Measurements from ENCODE around the gene TBC1D8. TPM values are rescaled to one million over a fixed set of nuclear protein-coding genes. Genes with fewer than 3 reads are reported as not detected.

TBC1D8 gene
- total and polyA plus RNA-seq, 2 experiments from 2014 or later: 18.0 to 36.9 TPM

DNA sequence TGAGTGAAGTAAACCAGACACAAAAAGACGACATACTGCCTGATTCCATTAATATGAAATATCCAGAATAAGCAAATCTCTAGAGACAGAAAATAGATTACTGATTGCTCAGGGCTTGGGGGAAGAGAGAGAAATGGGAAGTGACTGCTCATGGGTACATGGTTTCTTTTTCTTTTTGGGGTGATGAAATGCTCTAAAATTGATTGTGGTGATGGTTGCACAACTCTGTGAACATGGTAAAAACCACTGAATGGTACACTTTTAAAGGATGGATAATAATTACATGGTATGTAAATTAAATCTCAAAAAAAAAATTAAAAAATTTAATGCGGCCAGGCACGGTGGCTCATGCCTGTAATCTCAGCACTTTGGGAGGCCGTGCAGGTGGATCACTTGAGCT lies 109.8 kb downstream of the TBC1D8 start:
- peaks cover 32% of the 10 kb centered on the region for H3K36me3 Mint-ChIP-seq (ENCODE audit: low read depth)
- no peak overlapping the region for H3K4me2 ChIP-seq
- H3K27me3 ChIP-seq (ENCODE audit: insufficient read depth): no peaks in the 10 kb centered on the region
- H3K9me2 ChIP-seq (ENCODE audit: insufficient read depth): no peaks in the 10 kb centered on the region
- H3K9me3 Mint-ChIP-seq: no peaks in the 10 kb centered on the region
- no peak for ATAC-seq
- TF ChIP-seq STAT1 (IDR thresholded peaks at IDR 0.05; ENCODE audit: unreplicated experiment) (no peak), POLR2AphosphoS5 (IDR thresholded peaks at IDR 0.05; ENCODE audit: low read depth) (no peak), ZNF114 (CRISPR knock-in tag; IDR thresholded peaks at IDR 0.05) (no peak), CREB1 (CRISPR knock-in tag; IDR thresholded peaks at IDR 0.05; ENCODE audit: low read depth) (no peak), ZNF331 (CRISPR knock-in tag; IDR thresholded peaks at IDR 0.05; ENCODE audit: low read depth) (no peak), JUNB (IDR thresholded peaks at IDR 0.05; ENCODE audit: unreplicated experiment) (no peak), NANOG (IDR thresholded peaks at IDR 0.05; ENCODE audit: borderline replicate concordance) (no peak), EZH2 (IDR thresholded peaks at IDR 0.05; ENCODE audit: low read depth, unreplicated experiment) (no peak), EZH2phosphoT487 (IDR thresholded peaks at IDR 0.05; ENCODE audit: unreplicated experiment) (no peak)
- TF ChIP-seq, protein P1, sequence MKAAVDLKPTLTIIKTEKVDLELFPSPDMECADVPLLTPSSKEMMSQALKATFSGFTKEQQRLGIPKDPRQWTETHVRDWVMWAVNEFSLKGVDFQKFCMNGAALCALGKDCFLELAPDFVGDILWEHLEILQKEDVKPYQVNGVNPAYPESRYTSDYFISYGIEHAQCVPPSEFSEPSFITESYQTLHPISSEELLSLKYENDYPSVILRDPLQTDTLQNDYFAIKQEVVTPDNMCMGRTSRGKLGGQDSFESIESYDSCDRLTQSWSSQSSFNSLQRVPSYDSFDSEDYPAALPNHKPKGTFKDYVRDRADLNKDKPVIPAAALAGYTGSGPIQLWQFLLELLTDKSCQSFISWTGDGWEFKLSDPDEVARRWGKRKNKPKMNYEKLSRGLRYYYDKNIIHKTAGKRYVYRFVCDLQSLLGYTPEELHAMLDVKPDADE (IDR thresholded peaks at IDR 0.05): no peak
- TF ChIP-seq, protein P2, sequence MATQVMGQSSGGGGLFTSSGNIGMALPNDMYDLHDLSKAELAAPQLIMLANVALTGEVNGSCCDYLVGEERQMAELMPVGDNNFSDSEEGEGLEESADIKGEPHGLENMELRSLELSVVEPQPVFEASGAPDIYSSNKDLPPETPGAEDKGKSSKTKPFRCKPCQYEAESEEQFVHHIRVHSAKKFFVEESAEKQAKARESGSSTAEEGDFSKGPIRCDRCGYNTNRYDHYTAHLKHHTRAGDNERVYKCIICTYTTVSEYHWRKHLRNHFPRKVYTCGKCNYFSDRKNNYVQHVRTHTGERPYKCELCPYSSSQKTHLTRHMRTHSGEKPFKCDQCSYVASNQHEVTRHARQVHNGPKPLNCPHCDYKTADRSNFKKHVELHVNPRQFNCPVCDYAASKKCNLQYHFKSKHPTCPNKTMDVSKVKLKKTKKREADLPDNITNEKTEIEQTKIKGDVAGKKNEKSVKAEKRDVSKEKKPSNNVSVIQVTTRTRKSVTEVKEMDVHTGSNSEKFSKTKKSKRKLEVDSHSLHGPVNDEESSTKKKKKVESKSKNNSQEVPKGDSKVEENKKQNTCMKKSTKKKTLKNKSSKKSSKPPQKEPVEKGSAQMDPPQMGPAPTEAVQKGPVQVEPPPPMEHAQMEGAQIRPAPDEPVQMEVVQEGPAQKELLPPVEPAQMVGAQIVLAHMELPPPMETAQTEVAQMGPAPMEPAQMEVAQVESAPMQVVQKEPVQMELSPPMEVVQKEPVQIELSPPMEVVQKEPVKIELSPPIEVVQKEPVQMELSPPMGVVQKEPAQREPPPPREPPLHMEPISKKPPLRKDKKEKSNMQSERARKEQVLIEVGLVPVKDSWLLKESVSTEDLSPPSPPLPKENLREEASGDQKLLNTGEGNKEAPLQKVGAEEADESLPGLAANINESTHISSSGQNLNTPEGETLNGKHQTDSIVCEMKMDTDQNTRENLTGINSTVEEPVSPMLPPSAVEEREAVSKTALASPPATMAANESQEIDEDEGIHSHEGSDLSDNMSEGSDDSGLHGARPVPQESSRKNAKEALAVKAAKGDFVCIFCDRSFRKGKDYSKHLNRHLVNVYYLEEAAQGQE (IDR thresholded peaks at IDR 0.05; ENCODE audit: unreplicated experiment): no peak
- TF ChIP-seq, protein P3, sequence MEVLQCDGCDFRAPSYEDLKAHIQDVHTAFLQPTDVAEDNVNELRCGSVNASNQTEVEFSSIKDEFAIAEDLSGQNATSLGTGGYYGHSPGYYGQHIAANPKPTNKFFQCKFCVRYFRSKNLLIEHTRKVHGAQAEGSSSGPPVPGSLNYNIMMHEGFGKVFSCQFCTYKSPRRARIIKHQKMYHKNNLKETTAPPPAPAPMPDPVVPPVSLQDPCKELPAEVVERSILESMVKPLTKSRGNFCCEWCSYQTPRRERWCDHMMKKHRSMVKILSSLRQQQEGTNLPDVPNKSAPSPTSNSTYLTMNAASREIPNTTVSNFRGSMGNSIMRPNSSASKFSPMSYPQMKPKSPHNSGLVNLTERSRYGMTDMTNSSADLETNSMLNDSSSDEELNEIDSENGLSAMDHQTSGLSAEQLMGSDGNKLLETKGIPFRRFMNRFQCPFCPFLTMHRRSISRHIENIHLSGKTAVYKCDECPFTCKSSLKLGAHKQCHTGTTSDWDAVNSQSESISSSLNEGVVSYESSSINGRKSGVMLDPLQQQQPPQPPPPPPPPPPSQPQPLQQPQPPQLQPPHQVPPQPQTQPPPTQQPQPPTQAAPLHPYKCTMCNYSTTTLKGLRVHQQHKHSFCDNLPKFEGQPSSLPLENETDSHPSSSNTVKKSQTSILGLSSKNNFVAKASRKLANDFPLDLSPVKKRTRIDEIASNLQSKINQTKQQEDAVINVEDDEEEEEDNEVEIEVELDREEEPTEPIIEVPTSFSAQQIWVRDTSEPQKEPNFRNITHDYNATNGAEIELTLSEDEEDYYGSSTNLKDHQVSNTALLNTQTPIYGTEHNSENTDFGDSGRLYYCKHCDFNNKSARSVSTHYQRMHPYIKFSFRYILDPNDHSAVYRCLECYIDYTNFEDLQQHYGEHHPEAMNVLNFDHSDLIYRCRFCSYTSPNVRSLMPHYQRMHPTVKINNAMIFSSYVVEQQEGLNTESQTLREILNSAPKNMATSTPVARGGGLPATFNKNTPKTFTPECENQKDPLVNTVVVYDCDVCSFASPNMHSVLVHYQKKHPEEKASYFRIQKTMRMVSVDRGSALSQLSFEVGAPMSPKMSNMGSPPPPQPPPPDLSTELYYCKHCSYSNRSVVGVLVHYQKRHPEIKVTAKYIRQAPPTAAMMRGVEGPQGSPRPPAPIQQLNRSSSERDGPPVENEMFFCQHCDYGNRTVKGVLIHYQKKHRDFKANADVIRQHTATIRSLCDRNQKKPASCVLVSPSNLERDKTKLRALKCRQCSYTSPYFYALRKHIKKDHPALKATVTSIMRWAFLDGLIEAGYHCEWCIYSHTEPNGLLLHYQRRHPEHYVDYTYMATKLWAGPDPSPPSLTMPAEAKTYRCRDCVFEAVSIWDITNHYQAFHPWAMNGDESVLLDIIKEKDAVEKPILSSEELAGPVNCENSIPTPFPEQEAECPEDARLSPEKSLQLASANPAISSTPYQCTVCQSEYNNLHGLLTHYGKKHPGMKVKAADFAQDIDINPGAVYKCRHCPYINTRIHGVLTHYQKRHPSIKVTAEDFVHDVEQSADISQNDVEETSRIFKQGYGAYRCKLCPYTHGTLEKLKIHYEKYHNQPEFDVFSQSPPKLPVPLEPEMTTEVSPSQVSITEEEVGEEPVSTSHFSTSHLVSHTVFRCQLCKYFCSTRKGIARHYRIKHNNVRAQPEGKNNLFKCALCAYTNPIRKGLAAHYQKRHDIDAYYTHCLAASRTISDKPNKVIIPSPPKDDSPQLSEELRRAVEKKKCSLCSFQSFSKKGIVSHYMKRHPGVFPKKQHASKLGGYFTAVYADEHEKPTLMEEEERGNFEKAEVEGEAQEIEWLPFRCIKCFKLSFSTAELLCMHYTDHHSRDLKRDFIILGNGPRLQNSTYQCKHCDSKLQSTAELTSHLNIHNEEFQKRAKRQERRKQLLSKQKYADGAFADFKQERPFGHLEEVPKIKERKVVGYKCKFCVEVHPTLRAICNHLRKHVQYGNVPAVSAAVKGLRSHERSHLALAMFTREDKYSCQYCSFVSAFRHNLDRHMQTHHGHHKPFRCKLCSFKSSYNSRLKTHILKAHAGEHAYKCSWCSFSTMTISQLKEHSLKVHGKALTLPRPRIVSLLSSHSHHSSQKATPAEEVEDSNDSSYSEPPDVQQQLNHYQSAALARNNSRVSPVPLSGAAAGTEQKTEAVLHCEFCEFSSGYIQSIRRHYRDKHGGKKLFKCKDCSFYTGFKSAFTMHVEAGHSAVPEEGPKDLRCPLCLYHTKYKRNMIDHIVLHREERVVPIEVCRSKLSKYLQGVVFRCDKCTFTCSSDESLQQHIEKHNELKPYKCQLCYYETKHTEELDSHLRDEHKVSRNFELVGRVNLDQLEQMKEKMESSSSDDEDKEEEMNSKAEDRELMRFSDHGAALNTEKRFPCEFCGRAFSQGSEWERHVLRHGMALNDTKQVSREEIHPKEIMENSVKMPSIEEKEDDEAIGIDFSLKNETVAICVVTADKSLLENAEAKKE (CRISPR knock-in tag; IDR thresholded peaks at IDR 0.05): no peak
- TF ChIP-seq, protein P4, sequence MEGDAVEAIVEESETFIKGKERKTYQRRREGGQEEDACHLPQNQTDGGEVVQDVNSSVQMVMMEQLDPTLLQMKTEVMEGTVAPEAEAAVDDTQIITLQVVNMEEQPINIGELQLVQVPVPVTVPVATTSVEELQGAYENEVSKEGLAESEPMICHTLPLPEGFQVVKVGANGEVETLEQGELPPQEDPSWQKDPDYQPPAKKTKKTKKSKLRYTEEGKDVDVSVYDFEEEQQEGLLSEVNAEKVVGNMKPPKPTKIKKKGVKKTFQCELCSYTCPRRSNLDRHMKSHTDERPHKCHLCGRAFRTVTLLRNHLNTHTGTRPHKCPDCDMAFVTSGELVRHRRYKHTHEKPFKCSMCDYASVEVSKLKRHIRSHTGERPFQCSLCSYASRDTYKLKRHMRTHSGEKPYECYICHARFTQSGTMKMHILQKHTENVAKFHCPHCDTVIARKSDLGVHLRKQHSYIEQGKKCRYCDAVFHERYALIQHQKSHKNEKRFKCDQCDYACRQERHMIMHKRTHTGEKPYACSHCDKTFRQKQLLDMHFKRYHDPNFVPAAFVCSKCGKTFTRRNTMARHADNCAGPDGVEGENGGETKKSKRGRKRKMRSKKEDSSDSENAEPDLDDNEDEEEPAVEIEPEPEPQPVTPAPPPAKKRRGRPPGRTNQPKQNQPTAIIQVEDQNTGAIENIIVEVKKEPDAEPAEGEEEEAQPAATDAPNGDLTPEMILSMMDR (conservative IDR thresholded peaks at IDR 0.05; ENCODE audit: low read depth in 2 of 2): no peak
- no peak overlapping the region for H3K4me3 Mint-ChIP-seq
- H3K79me2 ChIP-seq (replicated peaks; ENCODE audit: insufficient read depth): no peaks in the 10 kb centered on the region
- H3K27ac Mint-ChIP-seq: no peak overlapping the region
- no peaks in the 10 kb centered on the region for H3F3A ChIP-seq (replicated peaks; ENCODE audit: low read depth)
- no peak for DNase-seq (ENCODE audit: low spot score)
- peaks cover 17% of the 10 kb centered on the region for H3K4me1 Mint-ChIP-seq
- no peaks in the 10 kb centered on the region; the same call in 1 of the 2 replicates for H3K36me3 ChIP-seq (ENCODE audit: insufficient read depth)
- H3K27ac ChIP-seq (ENCODE audit: low read depth): no peak overlapping the region
- no peaks in the 10 kb centered on the region for H4K20me1 ChIP-seq (replicated peaks; ENCODE audit: insufficient read depth)
- no peaks in the 10 kb centered on the region for H3K4me1 ChIP-seq (ENCODE audit: insufficient read depth)
- no peak overlapping the region for H3K4me3 ChIP-seq
- H2AFZ ChIP-seq: no peak overlapping the region
- peaks cover 4% of the 10 kb centered on the region for H3K27me3 Mint-ChIP-seq (ENCODE audit: insufficient read depth, low read depth, poor library complexity)

Measured in GM23338 (cell line).